GM23338 (cell line): Measurements from ENCODE around the gene TCEA2. TPM values are rescaled to one million over a fixed set of nuclear protein-coding genes. Genes with fewer than 3 reads are reported as not detected.

Source experiments
- ATAC-seq: fragments of 200-7000 bp; cut with Tn5 transposase; 3 replicates; pipeline ENCODE4 v1.9.1; 2020
- DNase-seq: peaks from one replicate; pipeline ENCODE4 v3.0.0-alpha.2; 2015; ENCODE audit warnings: low spot score
- H2AFZ ChIP-seq: fragments of 200-600 bp; sonication (generic); 2 replicates; pipeline ENCODE4 v1.8.0; 2016; ENCODE audit warnings: antibody characterized with exemption, mild to moderate bottlenecking, moderate library complexity
- H3F3A ChIP-seq: fragments of 200-600 bp; sonication (generic); replicated peaks from 2 replicates; pipeline ENCODE4 v1.8.0; 2017; ENCODE audit warnings: antibody characterized with exemption, mixed run types, low read depth
- H3K27ac ChIP-seq: fragments of 200-600 bp; sonication (generic); 2 replicates; pipeline ENCODE4 v1.6.1; 2016; ENCODE audit warnings: low read depth
- H3K27me3 ChIP-seq: fragments of 200-600 bp; sonication (generic); 2 replicates; pipeline ENCODE4 v1.8.0; 2016; ENCODE audit warnings: mild to moderate bottlenecking, mixed run types, moderate library complexity; ENCODE audit not compliant: insufficient read depth
- H3K36me3 ChIP-seq: fragments of 200-600 bp; sonication (generic); 2 replicates; pipeline ENCODE4 v1.8.0; 2016; ENCODE audit warnings: mild to moderate bottlenecking; ENCODE audit not compliant: insufficient read depth
- H3K4me1 ChIP-seq: fragments of 200-600 bp; sonication (generic); 2 replicates; pipeline ENCODE4 v1.8.0; 2016; ENCODE audit warnings: mild to moderate bottlenecking, moderate library complexity; ENCODE audit not compliant: insufficient read depth
- H3K4me2 ChIP-seq: fragments of 200-600 bp; sonication (generic); 2 replicates; pipeline ENCODE4 v1.7.1; 2017; ENCODE audit warnings: mixed run types
- H3K4me3 ChIP-seq: fragments of 200-600 bp; sonication (generic); 2 replicates; pipeline ENCODE4 v1.6.1; 2016; ENCODE audit warnings: mixed run types
- H3K79me2 ChIP-seq: fragments of 200-600 bp; sonication (generic); replicated peaks from 2 replicates; pipeline ENCODE4 v1.8.0; 2017; ENCODE audit warnings: mild to moderate bottlenecking; ENCODE audit not compliant: insufficient read depth
- H3K9me2 ChIP-seq: fragments of 200-600 bp; sonication (generic); 2 replicates; pipeline ENCODE4 v1.8.0; 2017; ENCODE audit not compliant: insufficient read depth
- H4K20me1 ChIP-seq: fragments of 200-600 bp; sonication (generic); replicated peaks from 2 replicates; pipeline ENCODE4 v1.8.0; 2017; ENCODE audit warnings: mild to moderate bottlenecking; ENCODE audit not compliant: insufficient read depth
- H3K27ac Mint-ChIP-seq: 2 replicates; pipeline ENCODE4 v1.8.0; 2020; ENCODE audit warnings: inconsistent platforms, mild to moderate bottlenecking, moderate library complexity, mixed read lengths
- H3K27me3 Mint-ChIP-seq: 3 replicates; pipeline ENCODE4 v1.8.0; 2022; ENCODE audit warnings: low read depth, mild to moderate bottlenecking, moderate library complexity, mixed read lengths, inconsistent platforms; ENCODE audit not compliant: insufficient read depth, poor library complexity
- H3K36me3 Mint-ChIP-seq: 3 replicates; pipeline ENCODE4 v1.8.0; 2021; ENCODE audit warnings: low read depth, mild to moderate bottlenecking, inconsistent platforms, moderate library complexity, mixed read lengths
- H3K4me1 Mint-ChIP-seq: 3 replicates; pipeline ENCODE4 v1.8.0; 2020; ENCODE audit warnings: mild to moderate bottlenecking, inconsistent platforms, mixed read lengths
- H3K4me3 Mint-ChIP-seq: 3 replicates; pipeline ENCODE4 v1.8.0; 2021; ENCODE audit warnings: moderate library complexity, mild to moderate bottlenecking, inconsistent platforms, mixed read lengths
- H3K9me3 Mint-ChIP-seq: 3 replicates; pipeline ENCODE4 v1.8.0; 2020; ENCODE audit warnings: moderate library complexity, mild to moderate bottlenecking, inconsistent platforms, mixed read lengths
- CREB1 ChIP-seq: fragments of 250-450 bp; sonication (Bioruptor Pico); IDR thresholded peaks from 2 replicates; pipeline ENCODE4 v1.5.0; 2020; ENCODE audit warnings: low read depth, mild to moderate bottlenecking, moderate library complexity
- CTCF ChIP-seq, 2 experiments: fragments of 200-600 bp in 1 of 2; sonication (generic) in 1 of 2; conservative IDR thresholded peaks; 2 replicates each; pipeline versions ENCODE4 v1.5.1 to v1.6.1; 2016 to 2017; ENCODE audit warnings: antibody characterized with exemption in 2 of 2, low read depth in 2 of 2, mild to moderate bottlenecking in 2 of 2, moderate library complexity in 1 of 2
- ETS1 ChIP-seq: IDR thresholded peaks from 2 replicates; pipeline ENCODE4 v1.6.1; 2016; ENCODE audit warnings: antibody characterized with exemption
- EZH2 ChIP-seq: fragments of 200-600 bp; sonication (generic); IDR thresholded peaks from one replicate; pipeline ENCODE4 v1.8.0; 2017; ENCODE audit warnings: antibody characterized with exemption, mild to moderate bottlenecking, low read depth; ENCODE audit not compliant: unreplicated experiment
- EZH2phosphoT487 ChIP-seq: fragments of 200-600 bp; sonication (generic); IDR thresholded peaks from one replicate; pipeline ENCODE4 v1.8.1; 2018; ENCODE audit warnings: antibody characterized with exemption; ENCODE audit not compliant: unreplicated experiment
- JUNB ChIP-seq: IDR thresholded peaks from one replicate; pipeline ENCODE4 v1.6.1; 2016; ENCODE audit warnings: antibody characterized with exemption; ENCODE audit not compliant: unreplicated experiment
- POLR2AphosphoS5 ChIP-seq: IDR thresholded peaks from 2 replicates; pipeline ENCODE4 v1.6.1; 2016; ENCODE audit warnings: antibody characterized with exemption, low read depth
- ZNF114 ChIP-seq: fragments of 250-450 bp; sonication (Bioruptor Pico); IDR thresholded peaks from 2 replicates; pipeline ENCODE4 v1.5.0; 2020; ENCODE audit warnings: mild to moderate bottlenecking, moderate library complexity
- ZNF331 ChIP-seq: fragments of 250-450 bp; sonication (Bioruptor Pico); IDR thresholded peaks from 2 replicates; pipeline ENCODE4 v1.5.0; 2020; ENCODE audit warnings: low read depth, mild to moderate bottlenecking, moderate library complexity
- polyA plus RNA-seq: library from polyadenylated mRNA; unstranded; fragments of >200 nt; fragmentation: Nextera tagmentation; extraction: Ambion mirVana; gene quantifications from 2 replicates; pipeline ENCODE4 v1.2.1, GENCODE V29; 2016
- total RNA-seq: library from RNA; depleted of rRNA; stranded (reverse); fragments of >200 nt; shearing (Covaris generic); gene quantifications from 2 replicates; pipeline ENCODE4 v1.2.3, GENCODE V29; 2014
- TF ChIP-seq, protein P1 (sequence below): IDR thresholded peaks from one replicate; pipeline ENCODE4 v1.6.1; 2018; ENCODE audit warnings: antibody characterized with exemption; ENCODE audit not compliant: unreplicated experiment
- TF ChIP-seq, protein P2 (sequence below): fragments of 250-450 bp; sonication (Bioruptor Pico); IDR thresholded peaks from 2 replicates; pipeline ENCODE4 v1.5.0; 2020; ENCODE audit warnings: mild to moderate bottlenecking, moderate library complexity

The TCEA2 gene
- total and polyA plus RNA-seq, 2 experiments from 2014 or later: 21.0 to 54.4 TPM

DNA sequence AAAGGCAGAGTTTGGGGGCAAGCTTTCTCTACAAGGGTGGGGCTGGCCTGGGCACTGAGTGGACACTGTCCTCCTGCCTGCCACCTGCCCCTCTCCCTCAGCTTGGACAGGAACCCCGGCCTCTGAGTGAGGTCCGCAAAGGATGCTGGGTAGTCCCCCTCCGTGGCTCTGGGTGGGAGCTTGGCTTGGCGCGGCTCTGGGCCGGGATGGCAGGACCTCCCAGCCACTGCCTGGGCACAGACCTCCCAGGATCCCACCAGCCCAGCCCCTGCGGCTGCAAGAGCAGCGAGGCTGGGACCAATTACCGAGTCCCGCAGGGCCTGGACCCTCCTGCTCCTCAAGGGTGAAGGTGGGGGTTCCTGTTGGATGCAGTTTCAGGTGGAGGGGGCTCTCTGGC, 10.7 kb upstream of the TCEA2 start:
- H3F3A ChIP-seq: 0 out of 2 replicates have a peak, but pooled peaks cover 5% of the 10 kb centered on the region
- H3K4me3 Mint-ChIP-seq: no peak overlapping the region
- no peaks in the 10 kb centered on the region for H3K9me3 Mint-ChIP-seq
- no peaks in the 10 kb centered on the region for H4K20me1 ChIP-seq
- ATAC-seq (no peak), DNase-seq (no peak)
- peaks cover 46% of the 10 kb centered on the region for H3K27me3 Mint-ChIP-seq
- H3K79me2 ChIP-seq: no peaks in the 10 kb centered on the region
- peaks cover 31% of the 10 kb centered on the region for H3K27me3 ChIP-seq
- H3K36me3 ChIP-seq: no peaks in the 10 kb centered on the region
- H3K36me3 Mint-ChIP-seq: no peaks in the 10 kb centered on the region
- no peak for TF ChIP-seq EZH2phosphoT487
- TF ChIP-seq EZH2: no peak
- TF ChIP-seq, protein P1, sequence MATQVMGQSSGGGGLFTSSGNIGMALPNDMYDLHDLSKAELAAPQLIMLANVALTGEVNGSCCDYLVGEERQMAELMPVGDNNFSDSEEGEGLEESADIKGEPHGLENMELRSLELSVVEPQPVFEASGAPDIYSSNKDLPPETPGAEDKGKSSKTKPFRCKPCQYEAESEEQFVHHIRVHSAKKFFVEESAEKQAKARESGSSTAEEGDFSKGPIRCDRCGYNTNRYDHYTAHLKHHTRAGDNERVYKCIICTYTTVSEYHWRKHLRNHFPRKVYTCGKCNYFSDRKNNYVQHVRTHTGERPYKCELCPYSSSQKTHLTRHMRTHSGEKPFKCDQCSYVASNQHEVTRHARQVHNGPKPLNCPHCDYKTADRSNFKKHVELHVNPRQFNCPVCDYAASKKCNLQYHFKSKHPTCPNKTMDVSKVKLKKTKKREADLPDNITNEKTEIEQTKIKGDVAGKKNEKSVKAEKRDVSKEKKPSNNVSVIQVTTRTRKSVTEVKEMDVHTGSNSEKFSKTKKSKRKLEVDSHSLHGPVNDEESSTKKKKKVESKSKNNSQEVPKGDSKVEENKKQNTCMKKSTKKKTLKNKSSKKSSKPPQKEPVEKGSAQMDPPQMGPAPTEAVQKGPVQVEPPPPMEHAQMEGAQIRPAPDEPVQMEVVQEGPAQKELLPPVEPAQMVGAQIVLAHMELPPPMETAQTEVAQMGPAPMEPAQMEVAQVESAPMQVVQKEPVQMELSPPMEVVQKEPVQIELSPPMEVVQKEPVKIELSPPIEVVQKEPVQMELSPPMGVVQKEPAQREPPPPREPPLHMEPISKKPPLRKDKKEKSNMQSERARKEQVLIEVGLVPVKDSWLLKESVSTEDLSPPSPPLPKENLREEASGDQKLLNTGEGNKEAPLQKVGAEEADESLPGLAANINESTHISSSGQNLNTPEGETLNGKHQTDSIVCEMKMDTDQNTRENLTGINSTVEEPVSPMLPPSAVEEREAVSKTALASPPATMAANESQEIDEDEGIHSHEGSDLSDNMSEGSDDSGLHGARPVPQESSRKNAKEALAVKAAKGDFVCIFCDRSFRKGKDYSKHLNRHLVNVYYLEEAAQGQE: no peak
- no peak for TF ChIP-seq CTCF (conservative IDR thresholded peaks at IDR 0.05; ENCODE audit: low read depth in 2 of 2)
- TF ChIP-seq, protein P2, sequence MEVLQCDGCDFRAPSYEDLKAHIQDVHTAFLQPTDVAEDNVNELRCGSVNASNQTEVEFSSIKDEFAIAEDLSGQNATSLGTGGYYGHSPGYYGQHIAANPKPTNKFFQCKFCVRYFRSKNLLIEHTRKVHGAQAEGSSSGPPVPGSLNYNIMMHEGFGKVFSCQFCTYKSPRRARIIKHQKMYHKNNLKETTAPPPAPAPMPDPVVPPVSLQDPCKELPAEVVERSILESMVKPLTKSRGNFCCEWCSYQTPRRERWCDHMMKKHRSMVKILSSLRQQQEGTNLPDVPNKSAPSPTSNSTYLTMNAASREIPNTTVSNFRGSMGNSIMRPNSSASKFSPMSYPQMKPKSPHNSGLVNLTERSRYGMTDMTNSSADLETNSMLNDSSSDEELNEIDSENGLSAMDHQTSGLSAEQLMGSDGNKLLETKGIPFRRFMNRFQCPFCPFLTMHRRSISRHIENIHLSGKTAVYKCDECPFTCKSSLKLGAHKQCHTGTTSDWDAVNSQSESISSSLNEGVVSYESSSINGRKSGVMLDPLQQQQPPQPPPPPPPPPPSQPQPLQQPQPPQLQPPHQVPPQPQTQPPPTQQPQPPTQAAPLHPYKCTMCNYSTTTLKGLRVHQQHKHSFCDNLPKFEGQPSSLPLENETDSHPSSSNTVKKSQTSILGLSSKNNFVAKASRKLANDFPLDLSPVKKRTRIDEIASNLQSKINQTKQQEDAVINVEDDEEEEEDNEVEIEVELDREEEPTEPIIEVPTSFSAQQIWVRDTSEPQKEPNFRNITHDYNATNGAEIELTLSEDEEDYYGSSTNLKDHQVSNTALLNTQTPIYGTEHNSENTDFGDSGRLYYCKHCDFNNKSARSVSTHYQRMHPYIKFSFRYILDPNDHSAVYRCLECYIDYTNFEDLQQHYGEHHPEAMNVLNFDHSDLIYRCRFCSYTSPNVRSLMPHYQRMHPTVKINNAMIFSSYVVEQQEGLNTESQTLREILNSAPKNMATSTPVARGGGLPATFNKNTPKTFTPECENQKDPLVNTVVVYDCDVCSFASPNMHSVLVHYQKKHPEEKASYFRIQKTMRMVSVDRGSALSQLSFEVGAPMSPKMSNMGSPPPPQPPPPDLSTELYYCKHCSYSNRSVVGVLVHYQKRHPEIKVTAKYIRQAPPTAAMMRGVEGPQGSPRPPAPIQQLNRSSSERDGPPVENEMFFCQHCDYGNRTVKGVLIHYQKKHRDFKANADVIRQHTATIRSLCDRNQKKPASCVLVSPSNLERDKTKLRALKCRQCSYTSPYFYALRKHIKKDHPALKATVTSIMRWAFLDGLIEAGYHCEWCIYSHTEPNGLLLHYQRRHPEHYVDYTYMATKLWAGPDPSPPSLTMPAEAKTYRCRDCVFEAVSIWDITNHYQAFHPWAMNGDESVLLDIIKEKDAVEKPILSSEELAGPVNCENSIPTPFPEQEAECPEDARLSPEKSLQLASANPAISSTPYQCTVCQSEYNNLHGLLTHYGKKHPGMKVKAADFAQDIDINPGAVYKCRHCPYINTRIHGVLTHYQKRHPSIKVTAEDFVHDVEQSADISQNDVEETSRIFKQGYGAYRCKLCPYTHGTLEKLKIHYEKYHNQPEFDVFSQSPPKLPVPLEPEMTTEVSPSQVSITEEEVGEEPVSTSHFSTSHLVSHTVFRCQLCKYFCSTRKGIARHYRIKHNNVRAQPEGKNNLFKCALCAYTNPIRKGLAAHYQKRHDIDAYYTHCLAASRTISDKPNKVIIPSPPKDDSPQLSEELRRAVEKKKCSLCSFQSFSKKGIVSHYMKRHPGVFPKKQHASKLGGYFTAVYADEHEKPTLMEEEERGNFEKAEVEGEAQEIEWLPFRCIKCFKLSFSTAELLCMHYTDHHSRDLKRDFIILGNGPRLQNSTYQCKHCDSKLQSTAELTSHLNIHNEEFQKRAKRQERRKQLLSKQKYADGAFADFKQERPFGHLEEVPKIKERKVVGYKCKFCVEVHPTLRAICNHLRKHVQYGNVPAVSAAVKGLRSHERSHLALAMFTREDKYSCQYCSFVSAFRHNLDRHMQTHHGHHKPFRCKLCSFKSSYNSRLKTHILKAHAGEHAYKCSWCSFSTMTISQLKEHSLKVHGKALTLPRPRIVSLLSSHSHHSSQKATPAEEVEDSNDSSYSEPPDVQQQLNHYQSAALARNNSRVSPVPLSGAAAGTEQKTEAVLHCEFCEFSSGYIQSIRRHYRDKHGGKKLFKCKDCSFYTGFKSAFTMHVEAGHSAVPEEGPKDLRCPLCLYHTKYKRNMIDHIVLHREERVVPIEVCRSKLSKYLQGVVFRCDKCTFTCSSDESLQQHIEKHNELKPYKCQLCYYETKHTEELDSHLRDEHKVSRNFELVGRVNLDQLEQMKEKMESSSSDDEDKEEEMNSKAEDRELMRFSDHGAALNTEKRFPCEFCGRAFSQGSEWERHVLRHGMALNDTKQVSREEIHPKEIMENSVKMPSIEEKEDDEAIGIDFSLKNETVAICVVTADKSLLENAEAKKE (CRISPR knock-in tag): no peak
- no peak for TF ChIP-seq ZNF331 (CRISPR knock-in tag)
- TF ChIP-seq ZNF114 (CRISPR knock-in tag): no peak
- TF ChIP-seq CREB1 (CRISPR knock-in tag): no peak
- TF ChIP-seq POLR2AphosphoS5: no peak
- TF ChIP-seq JUNB: no peak
- TF ChIP-seq ETS1: no peak
- H3K4me1 Mint-ChIP-seq: peaks cover 23% of the 10 kb centered on the region
- H3K4me1 ChIP-seq: peaks cover 11% of the 10 kb centered on the region; the same call in 1 of the 2 replicates
- H3K4me2 ChIP-seq: no peak overlapping the region
- no peaks in the 10 kb centered on the region for H3K9me2 ChIP-seq
- no peak overlapping the region for H3K4me3 ChIP-seq
- H3K27ac Mint-ChIP-seq: no peak overlapping the region
- no peak overlapping the region for H2AFZ ChIP-seq
- H3K27ac ChIP-seq: no peak overlapping the region
